SU-DHL-6 (cell line): ENCODE results near the gene HBEGF.

ENCODE experiments used
- EZH2phosphoT487 ChIP-seq: fragments of 200-600 bp; sonication (generic), shearing (Covaris generic); conservative IDR thresholded peaks from 2 replicates; pipeline ENCODE4 v1.6.1; 2018; ENCODE audit warnings: mild to moderate bottlenecking, antibody characterized with exemption, low read length, moderate library complexity, mixed read lengths
- TF ChIP-seq, protein P1 (sequence below): fragments of 200-600 bp; sonication (generic); IDR thresholded peaks from one replicate; pipeline ENCODE4 v1.5.1; 2017; ENCODE audit warnings: antibody characterized with exemption, mild to moderate bottlenecking, low read length, moderate library complexity; ENCODE audit not compliant: insufficient read depth, poor library complexity, severe bottlenecking

- TF ChIP-seq, protein P1, sequence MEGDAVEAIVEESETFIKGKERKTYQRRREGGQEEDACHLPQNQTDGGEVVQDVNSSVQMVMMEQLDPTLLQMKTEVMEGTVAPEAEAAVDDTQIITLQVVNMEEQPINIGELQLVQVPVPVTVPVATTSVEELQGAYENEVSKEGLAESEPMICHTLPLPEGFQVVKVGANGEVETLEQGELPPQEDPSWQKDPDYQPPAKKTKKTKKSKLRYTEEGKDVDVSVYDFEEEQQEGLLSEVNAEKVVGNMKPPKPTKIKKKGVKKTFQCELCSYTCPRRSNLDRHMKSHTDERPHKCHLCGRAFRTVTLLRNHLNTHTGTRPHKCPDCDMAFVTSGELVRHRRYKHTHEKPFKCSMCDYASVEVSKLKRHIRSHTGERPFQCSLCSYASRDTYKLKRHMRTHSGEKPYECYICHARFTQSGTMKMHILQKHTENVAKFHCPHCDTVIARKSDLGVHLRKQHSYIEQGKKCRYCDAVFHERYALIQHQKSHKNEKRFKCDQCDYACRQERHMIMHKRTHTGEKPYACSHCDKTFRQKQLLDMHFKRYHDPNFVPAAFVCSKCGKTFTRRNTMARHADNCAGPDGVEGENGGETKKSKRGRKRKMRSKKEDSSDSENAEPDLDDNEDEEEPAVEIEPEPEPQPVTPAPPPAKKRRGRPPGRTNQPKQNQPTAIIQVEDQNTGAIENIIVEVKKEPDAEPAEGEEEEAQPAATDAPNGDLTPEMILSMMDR: no peak
- no peak for TF ChIP-seq EZH2phosphoT487
Observed at GRCh38 chr5:140349244-140349643, 2.8 kb upstream of the HBEGF start.
